Measurements from ENCODE around the gene RIMBP2.

Gene RIMBP2

DNA sequence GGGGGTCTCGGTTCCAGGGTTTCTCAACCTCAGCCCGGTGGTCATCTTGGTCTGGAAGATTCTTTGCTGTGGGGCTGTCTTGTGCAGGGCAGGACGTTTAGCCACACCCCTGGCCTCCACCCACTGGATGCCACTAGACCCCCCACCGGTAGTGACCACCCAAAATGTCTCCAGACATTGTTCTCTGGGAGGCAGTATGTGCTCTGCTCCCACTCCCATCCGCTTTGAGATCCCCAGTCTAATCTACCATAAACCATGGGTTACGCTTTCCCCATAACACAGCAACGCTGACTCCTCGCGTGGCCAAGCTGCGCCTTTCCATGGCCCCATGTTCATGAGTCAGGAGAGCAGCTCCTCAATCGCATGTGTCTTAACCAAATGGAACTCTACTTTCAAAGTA lies 155.8 kb downstream of the RIMBP2 start:
- peak; percentile 13 for DNase-seq

DNA sequence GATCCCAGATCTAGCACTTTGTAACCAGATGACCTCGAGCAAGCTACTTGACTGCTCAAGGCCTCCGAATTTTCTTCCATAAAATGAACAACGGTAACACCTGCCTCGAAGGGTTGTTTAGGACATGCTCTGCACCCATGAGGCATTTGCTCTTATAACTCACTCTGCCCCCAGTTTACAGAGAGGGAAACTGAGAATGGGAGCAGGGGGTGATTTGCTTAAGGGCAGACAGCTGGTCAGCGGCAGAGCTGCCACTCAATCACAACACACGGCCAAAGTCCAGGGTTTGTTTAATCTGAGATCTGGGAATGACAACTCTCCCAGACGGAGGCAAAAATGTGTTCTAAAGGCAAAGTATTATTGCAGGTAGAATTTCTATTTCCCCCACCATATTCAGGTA lies 156.3 kb downstream of the RIMBP2 start:
- peak; percentile 83 for DNase-seq

DNA sequence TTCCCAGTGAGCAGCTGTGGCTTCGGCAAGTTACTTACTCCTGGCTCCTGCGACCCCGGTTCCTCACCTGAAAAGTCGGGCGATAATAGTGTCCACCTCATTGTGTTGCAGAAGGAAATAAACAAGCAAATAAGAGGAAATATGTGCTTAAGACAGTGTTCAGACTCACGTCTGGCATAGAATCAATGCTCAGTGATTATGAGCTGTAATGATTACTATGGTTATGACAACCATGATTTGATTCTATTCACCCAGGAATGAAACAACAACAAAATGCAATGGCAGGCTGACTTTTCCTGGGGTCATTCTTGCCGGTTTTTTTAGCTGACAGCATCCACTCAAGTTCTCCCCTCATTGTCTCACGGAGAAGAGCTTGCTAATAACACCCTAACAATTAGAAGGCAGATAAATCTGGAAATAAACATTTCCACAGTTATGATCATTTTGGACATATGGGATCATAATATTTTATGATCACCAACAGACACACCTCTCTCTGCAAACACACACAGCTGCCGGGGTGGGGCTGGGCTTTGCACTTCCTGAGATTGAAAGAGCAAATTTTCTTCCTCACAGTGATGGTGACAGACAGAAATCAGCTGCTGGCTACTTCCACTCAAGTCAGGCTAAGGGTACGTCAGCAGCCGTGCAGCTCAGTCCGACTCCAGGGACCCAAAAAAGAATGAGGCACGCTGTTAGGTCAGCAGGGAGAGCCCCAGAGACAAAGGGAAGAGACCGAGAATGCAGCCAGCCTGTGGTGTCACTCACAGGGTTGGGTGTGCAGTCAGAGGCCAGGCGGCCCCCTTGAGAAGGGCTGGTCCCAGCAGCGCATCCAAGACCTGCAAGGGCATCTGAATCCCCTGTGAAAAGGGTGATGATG lies 158.0 kb downstream of the RIMBP2 start:
- peak; percentile 81 for DNase-seq

DNA sequence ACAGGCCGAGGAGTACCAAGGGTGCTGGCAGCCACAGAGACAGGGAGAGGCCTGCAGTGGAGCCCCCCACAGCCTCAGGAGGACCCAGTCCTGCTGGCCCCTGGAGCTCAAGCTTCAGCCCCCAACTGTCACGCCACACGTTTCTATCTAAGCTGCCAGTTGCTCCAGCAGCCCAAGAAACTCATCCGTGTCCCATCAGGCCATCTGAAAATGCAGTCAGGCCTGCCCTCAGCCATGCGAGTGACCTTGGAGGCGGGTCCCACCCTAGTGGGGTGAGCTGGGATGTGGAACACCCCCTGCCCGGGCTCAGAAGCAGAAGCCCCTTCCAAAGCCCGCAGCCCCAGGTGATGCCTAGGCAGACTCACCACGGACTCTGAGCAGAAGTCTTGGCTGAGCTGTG lies 158.9 kb downstream of the RIMBP2 start:
- peak; percentile 18 for DNase-seq

DNA sequence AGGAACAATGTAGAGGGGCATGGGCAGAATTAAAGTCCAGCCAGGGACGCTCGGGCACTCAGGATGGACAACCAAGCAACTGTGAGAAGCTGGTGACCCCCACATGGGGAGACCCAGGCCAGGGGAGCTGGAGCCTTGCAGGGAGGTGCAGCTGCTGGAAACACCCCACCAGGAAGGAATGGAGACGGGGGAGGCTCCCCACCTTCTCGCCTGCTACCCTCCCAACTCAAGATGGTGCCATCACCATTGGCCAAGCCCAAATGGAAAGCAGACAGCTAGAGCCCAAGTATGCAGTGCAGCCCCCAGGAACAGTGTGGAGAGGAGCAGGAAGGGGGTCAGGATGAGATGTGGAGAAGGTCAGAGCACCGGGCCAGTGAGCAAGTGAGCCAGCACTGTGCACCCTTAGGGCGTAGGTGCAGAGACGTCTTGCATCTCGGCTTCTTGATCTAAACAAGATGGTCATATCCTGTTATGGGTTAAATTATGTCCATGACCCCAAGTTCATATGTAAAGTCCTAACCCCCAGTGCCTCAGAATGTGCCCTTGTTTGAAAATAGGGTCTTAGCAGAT lies 159.5 kb downstream of the RIMBP2 start:
- no peak for DNase-seq

DNA sequence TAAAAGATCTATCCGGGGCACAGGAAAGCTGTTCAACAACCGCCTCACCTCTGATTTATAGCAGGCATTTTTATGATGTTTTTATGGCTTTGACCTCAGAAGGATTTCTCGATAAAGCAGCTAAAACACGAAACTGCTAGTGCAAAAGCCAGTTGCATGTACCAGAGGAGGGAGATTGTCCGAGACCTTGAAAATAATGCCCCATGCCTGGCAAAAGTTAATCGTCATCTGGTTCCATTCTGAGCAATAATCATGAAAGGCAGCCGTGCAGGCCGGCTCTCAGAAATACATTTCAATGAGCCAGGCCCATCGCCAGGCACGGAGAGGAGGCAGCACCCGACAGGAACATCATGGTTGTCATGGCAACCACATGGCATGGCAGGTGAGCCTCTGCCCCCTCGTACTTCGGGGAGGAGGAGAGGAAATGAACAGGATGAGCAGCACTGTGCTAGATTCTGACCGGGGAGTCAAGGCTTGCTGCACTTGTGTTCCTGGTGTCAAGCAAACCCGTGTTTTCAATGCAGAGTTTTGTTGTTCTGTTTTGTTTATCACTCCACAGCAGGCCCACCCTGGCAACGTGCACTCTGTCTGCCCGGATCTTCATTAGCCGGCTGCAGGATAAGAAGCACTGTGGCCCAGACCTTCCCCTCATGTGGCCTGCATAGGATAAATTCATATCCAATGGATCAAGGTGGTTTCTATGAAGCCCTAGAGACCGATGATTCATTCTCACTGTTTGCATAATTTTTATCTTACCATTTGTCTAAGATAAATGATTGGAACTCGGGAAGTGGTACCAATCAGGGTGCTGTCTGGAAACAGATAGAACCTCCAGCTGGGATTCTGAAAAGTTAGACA lies 160.2 kb downstream of the RIMBP2 start:
- peak; percentile 98 for DNase-seq

DNA sequence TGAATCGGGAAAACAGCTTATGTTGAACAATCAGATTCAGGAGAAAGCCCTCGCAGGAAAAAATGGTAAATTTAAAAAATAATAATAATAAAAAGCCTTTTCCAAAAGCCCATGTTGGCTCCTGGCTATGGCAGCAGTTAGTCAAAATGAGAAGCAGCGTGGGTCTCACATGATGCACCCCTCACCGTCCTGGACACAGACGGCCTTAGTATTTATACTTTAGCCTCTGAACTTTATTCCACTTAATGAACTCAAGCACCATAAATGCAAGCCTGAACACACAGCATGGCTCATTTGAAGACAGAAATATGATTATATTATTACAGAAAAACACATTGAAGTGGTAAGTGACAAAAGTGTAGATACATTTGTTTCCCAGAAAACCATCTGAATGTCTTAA lies 160.9 kb downstream of the RIMBP2 start:
- DNase-seq, result peak; percentile 35

DNA sequence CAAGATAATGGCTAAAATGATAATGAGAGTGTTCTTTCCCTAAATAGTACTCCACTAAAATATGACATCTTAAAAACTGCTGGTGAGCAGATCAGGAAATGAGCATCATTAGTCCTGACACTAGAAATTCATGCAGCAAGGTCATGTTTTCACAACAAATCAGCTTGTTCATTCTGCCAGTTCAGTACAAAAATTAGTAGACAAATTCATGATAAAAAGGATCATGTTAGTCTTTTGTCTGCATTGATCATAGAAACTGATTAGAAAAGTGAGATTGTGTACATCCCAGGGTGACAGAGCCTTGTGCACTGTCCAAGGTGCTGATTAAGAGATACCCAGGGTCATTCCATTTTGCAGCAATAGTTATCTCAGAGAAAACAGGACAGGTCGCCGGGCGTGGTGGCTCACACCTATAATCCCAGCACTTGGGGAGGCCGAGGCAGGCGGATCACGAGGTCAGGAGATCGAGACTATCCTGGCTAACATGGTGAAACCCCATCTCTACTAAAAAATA lies 163.6 kb downstream of the RIMBP2 start:
- DNase-seq, result peak; percentile 11

DNA sequence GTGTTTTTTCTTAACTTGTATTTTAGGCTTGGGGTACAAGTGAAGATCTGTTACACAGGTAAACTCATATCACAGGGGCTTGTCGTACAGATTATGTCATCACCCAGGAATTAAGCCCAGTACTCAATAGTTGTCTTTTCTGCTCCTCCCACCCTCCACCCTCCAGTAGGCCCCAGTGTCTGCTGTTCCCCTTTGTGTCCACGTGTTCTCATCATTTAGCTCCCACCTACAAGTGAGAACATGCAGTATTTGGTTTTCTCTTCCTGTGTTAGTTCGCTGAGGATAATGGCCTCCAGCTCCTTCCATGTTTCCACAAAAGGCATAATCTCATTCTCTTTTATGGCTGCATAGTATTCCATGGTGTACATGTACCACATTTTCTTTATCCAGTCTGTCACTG lies 166.7 kb downstream of the RIMBP2 start:
- DNase-seq, result no peak

DNA sequence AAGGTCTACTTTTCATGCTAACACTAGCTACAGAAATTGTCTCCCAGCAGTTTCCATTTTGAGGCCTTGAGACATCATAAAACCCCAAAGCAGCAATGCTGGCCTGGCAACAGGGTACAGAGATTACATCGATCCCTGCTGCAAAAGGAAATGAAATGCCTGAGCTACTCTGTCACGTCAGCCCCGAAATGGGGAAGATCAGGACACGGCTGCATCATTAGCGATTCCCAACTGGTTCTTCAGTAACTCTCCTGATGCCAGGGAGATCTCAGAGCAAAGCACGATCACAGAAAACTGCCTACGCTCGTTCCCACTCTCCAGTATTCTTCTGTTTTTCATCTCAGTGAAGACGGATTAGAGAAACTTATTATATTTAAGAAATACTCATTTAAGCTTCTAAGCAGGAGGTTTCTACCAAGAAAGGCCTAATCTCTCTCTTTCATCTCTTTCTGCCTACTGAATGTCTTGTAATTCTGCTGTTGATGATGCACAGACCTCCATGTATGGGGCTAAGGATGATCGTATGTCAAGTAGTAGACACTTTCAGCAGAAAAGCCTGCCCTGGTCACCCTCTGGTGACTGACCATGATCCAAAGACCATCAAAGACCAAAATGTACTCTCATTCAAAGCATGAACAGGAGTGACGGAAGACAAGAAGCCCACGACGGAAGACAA lies 168.5 kb downstream of the RIMBP2 start:
- no peak for DNase-seq

DNA sequence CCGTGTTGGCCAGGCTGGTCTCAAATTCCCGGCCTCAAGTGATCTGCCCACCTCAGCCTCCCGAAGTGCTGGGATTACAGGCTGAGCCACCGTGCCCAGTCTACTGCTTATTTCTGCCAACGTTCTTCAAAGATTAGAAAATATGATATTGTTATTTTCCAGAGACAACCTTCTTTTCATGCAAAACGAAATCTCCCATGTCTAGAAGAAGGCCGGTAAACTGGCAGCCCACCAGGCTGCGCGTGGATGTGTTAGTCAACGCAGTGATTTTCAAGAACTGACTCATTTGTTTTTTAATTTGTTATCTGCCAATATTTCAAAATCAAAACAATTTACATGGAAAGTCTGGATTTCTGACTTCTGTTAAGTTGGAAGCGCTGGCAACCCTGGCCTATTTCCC lies 169.6 kb downstream of the RIMBP2 start:
- no peak for DNase-seq

DNA sequence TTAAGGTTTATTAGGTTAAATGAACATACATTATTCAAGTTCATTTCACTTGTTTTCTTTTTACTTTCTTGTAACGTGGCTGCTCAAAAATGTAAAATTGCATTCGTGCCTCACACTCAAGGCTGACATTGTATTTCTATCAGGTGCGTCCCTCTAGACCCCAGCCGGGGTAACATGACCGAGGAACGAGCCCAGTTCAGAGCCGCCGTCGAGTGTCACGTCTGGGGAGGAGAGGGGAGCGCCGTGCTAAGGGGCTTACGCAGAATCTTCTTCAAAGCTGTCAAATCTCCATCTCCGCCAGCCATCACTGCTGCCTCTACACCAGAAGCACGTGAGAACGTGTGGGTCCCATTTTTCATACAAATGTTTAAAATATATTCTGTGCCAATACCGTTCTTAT lies 170.6 kb downstream of the RIMBP2 start:
- no peak for DNase-seq

DNA sequence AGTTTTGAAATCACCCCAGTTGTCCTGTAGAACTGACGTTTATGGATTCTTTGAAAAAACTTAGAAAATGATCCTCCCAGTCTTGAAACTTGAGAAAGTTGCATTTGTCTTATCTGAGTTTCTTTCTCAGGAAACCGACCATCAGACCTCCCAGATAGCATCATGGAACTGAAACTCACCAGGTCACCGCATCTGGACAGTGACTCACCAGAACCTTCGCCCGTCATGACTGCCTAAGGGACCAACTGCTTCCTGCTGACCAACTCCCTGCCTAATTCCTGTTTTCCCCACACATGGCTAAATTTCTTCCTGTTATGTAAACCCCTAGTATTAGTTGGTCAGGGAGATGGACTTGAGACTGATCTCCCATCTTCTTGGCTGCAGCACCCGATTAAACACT lies 175.7 kb downstream of the RIMBP2 start:
- no peak for DNase-seq

DNA sequence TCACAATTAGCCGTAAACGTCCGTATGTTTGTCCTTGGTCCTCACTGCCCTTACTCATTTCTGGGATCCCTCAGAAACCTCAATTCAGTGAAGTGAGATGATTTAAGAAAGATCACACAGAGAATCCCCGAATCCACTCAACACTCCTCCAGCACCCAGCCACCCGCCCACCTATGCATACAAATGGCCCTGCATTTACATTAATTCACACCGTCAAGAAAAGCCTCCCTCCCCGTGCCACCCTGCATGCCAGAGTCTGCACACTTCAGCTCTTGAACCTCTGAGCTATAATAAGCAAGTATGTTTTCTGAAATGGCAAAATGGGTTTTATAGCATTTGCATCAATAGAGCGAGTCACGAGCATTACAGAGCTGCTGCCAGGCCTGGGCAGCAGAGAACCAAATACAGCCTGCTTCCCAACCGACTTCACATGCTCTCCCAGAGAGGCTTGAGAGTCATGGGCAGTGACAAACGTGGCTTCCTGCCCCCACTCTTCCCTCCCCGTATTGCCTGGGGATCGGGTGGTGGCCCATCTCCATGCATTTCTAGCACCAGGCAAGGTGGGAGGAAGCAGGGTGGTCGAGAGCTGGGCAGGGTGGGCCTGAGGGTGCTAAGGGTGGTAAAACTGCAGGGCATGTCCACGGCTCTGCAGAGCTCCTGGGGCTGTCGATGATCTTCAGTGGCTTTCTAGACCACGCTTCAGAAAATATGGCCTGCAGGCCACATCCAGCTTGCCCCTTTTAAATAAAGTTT lies 177.6 kb downstream of the RIMBP2 start:
- no peak for DNase-seq

DNA sequence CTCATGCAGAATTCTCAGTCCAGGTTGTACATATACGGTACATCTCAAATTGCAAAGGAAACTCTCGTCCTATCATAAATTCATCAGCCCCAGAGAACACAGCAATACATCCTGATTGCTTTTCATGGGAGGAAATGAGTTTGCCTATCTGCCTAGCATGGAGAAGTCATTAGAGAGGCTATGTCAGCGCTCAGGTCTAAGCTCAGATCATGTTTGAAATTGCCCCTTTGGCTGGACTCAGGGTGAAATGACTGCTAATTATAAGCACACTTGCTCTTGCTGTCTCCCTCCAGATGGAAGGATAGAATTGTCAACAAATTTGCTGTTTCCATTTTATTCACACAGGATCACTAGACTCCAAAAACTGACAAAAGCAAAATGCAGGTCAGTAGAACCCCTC lies 178.4 kb downstream of the RIMBP2 start:
- DNase-seq, result no peak

DNA sequence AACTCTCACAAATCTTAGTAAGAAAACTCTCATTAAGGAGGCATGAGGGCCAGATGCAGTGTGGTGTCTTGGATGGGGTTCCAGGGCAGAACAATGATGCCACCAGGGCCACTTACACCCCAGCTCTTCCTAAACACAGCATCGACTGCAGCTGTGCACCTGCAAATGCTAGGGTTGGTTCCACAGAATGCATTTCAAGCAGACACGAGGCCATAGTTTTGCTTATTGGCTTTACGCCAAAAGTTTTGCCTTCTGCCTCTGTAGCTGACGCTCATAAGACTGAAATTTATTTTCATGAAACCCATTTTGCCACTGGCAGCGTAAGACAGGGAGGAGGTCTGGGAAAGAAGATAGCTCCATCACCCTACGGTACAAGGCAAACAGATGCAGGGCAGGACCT lies 179.0 kb downstream of the RIMBP2 start:
- no peak for DNase-seq

DNA sequence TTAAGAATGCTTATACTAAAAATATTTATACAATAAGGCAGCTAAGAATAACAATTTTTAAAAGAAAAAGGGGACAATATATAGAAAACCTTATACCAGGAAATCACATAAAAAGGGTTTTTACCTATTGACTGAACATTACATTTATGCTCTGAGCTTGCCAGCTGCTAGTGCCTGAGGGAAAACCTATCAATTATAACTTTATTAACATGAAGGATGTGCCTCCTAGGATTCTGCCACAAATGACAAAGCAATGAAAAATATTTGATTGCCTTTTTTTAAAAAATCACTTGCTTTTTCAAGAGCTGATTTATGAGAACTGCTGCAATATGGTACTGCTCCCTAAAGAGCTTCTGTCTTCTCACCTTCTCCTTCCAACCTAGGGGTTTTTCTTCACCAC lies 185.7 kb downstream of the RIMBP2 start:
- no peak for DNase-seq

DNA sequence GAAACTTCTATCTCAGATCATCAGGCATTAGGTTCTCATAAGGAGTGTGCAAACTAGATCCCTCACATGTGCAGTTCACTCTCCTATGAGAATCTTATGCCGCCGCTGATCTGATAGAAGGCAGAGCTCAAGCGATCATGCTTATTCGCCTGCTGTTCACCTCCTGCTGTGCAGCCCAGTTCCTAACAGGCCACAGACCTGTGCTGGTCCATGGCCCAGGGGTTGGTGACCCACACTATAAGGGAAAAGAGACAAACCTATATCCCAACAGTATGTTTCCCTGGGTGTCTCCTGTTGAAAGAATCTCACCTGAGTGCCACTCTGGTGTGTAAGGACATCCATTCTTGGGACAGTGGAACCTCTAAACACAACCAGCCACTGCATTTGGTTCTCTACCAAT lies 186.3 kb downstream of the RIMBP2 start:
- no peak for DNase-seq

DNA sequence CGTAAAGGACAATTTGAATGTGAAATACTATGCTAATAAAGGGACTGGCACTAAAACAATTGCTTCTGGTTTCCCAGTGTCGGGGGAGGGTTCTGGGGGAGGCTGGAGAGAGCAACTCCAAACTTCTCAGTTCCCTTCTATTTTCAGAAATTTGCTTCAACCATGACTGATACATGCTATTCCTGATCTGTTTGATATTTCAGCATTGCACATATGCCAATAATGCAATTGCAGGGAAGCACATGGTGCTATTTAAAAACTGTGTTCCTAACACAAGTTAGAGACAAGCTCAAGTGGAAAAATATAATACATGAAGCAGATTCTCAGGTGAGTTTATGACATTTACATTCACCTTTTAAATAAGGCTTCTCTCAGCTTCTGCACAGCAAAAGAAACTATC lies 188.9 kb downstream of the RIMBP2 start:
- DNase-seq, result no peak

DNA sequence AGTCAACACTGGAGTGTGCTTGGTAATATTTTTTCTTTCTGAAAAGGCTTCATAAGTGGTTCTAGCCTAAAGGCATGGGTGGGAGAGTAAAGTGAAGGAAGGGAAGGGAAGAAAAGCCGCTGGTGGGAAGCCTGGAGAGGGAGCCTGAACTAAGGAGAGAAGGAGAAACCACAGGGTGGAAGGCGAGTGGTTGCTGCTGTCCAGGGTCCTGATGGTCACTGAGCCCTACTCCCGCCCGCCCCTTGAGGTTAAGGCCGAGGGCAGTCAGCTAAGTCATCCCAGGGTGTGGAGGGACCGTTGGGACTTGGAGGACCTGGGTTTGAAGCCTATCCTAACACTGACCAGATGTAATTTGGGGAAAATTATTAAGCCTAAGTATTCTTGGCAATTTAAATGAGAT lies 189.3 kb downstream of the RIMBP2 start:
- DNase-seq, result no peak

DNA sequence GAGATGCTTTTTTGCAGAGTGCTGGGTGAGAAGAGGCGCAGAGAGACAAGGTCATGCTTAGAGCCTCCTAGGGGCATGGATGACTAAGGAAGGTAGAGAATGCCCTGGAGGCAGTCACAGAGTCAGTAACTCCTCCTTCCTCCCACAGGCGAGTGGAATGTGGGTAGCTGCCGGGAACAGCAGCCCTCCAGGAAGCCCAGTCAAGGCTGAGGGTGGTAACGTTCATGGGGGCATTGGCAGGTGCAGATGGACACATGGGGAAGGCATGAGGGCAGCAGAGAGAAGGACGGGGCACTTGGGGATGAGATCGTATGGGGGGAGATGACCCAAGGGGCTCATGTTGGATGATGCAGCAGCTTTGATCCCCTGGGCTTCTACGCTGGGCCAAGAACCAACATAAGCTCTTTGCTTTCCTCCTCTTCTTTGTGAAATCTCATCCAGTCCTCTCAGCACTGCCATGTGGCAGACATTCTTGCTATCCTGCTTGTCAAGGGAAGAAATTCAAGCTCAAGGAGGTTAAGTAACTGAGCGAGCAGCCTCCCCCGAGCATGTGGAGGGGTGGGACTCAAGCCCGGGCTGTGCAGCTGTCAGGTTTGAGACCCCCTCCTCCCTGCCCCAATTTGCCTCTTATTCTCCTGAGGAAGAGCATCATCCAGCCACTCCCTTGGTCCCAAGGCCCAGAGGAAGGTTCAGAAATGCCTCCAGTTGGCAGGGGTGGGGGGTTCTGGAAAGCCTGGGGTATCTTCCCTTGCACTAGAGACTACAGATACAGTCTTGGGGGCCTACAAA lies 190.5 kb downstream of the RIMBP2 start:
- no peak for DNase-seq

Data from DMS53 (cell line).